Neural cell (in vitro differentiated cells): ENCODE data around the gene IGF1R. TPM values are rescaled to one million over a fixed set of nuclear protein-coding genes. Genes with fewer than 3 reads are reported as not detected.

ENCODE experiments used
- H2AFZ ChIP-seq: fragments of 200-600, 300-800 bp; sonication (generic), shearing (Covaris generic); 2 replicates; pipeline ENCODE4 v1.6.0; 2014; ENCODE audit warnings: low read depth, mild to moderate bottlenecking, antibody characterized with exemption, low read length, moderate library complexity
- H3F3A ChIP-seq: fragments of 200-600 bp; shearing (Covaris generic); 2 replicates; pipeline ENCODE4 v1.6.1; 2016; ENCODE audit warnings: mild to moderate bottlenecking, moderate library complexity, mixed read lengths, antibody characterized with exemption, low read length; ENCODE audit not compliant: insufficient read depth, poor library complexity, severe bottlenecking
- H3K27ac ChIP-seq: fragments of 200-600, 300-800 bp; sonication (generic), shearing (Covaris generic); 2 replicates; pipeline ENCODE4 v1.5.1; 2014; ENCODE audit warnings: mild to moderate bottlenecking, low read length, moderate library complexity
- H3K27me3 ChIP-seq: fragments of 300-800, 200-600 bp; sonication (generic), shearing (Covaris generic); 2 replicates; pipeline ENCODE4 v1.6.0; 2014; ENCODE audit warnings: mild to moderate bottlenecking, low read depth, low read length, moderate library complexity; ENCODE audit not compliant: insufficient read depth
- H3K36me3 ChIP-seq: fragments of 300-800, 200-600 bp; sonication (generic), shearing (Covaris generic); 2 replicates; pipeline ENCODE4 v1.5.1; 2014; ENCODE audit warnings: mild to moderate bottlenecking, antibody characterized with exemption, low read length, moderate library complexity; ENCODE audit not compliant: insufficient read depth
- H3K4me2 ChIP-seq: fragments of 300-800, 200-600 bp; sonication (generic), shearing (Covaris generic); 2 replicates; pipeline ENCODE4 v1.6.0; 2014; ENCODE audit warnings: mild to moderate bottlenecking, low read length
- H3K4me3 ChIP-seq: fragments of 300-800, 200-600 bp; sonication (generic), shearing (Covaris generic); 2 replicates; pipeline ENCODE4 v1.5.1; 2014; ENCODE audit warnings: mild to moderate bottlenecking, low read length, moderate library complexity
- H3K79me2 ChIP-seq: fragments of 200-600 bp; shearing (Covaris generic); replicated peaks from 2 replicates; pipeline ENCODE4 v1.6.0; 2014; ENCODE audit warnings: mild to moderate bottlenecking, low read length, moderate library complexity; ENCODE audit not compliant: insufficient read depth
- H3K9ac ChIP-seq: fragments of 300-800, 200-600 bp; sonication (generic), shearing (Covaris generic); 2 replicates; pipeline ENCODE4 v1.6.1; 2016; ENCODE audit warnings: mild to moderate bottlenecking, low read length, mixed read lengths
- H3K9me2 ChIP-seq: fragments of 200-600 bp; shearing (Covaris generic); 2 replicates; pipeline ENCODE4 v1.6.1; 2016; ENCODE audit warnings: mild to moderate bottlenecking, low read length, mixed read lengths; ENCODE audit not compliant: insufficient read depth
- H3K9me3 ChIP-seq: fragments of 200-600, 300-800 bp; sonication (generic), shearing (Covaris generic); 2 replicates; pipeline ENCODE4 v1.6.1; 2016; ENCODE audit warnings: mild to moderate bottlenecking, mixed run types, low read length, moderate library complexity, mixed read lengths
- H4K20me1 ChIP-seq: fragments of 200-600 bp; shearing (Covaris generic); 2 replicates; pipeline ENCODE4 v1.6.1; 2016; ENCODE audit warnings: mild to moderate bottlenecking, mixed run types; ENCODE audit not compliant: insufficient read depth
- EP300 ChIP-seq: fragments of 450-650 bp; conservative IDR thresholded peaks from 2 replicates; pipeline ENCODE4 v1.6.1; 2014; ENCODE audit warnings: antibody characterized with exemption, mild to moderate bottlenecking, moderate library complexity; ENCODE audit not compliant: poor library complexity, severe bottlenecking
- EZH2 ChIP-seq: fragments of 200-600, 300-800 bp; shearing (Covaris generic), sonication (generic); IDR thresholded peaks from 2 replicates; pipeline ENCODE4 v1.6.1; 2014; ENCODE audit warnings: antibody characterized with exemption, low read length, borderline replicate concordance, mild to moderate bottlenecking; ENCODE audit not compliant: insufficient read depth, poor library complexity, severe bottlenecking
- MXI1 ChIP-seq: fragments of 450-650 bp; conservative IDR thresholded peaks from 2 replicates; pipeline ENCODE4 v1.6.1; 2014; ENCODE audit warnings: antibody characterized with exemption, mild to moderate bottlenecking; ENCODE audit not compliant: poor library complexity, severe bottlenecking
- POLR2AphosphoS5 ChIP-seq: IDR thresholded peaks from 2 replicates; pipeline ENCODE4 v1.6.1; 2012
- RAD21 ChIP-seq: fragments of 450-650 bp; conservative IDR thresholded peaks from 2 replicates; pipeline ENCODE4 v1.6.1; 2014; ENCODE audit warnings: antibody characterized with exemption, mild to moderate bottlenecking, moderate library complexity
- SMC3 ChIP-seq: fragments of 450-650 bp; conservative IDR thresholded peaks from 2 replicates; pipeline ENCODE4 v1.6.1; 2014; ENCODE audit warnings: antibody characterized with exemption, mild to moderate bottlenecking, moderate library complexity; ENCODE audit not compliant: poor library complexity
- TAF1 ChIP-seq: IDR thresholded peaks from 2 replicates; pipeline ENCODE4 v1.6.1; 2012; ENCODE audit warnings: low read depth
- polyA plus RNA-seq: library from polyadenylated mRNA; depleted of rRNA; stranded (reverse); fragments of >200 nt; gene quantifications from 2 replicates; pipeline ENCODE4 v1.2.3, GENCODE V29; 2014
- TF ChIP-seq, protein P1 (sequence below): IDR thresholded peaks from 2 replicates; pipeline ENCODE4 v1.6.1; 2012; ENCODE audit warnings: borderline replicate concordance
- TF ChIP-seq, protein P2 (sequence below): fragments of 450-650 bp; IDR thresholded peaks from 2 replicates; pipeline ENCODE4 v1.5.1; 2014; ENCODE audit warnings: antibody characterized with exemption, mild to moderate bottlenecking, moderate library complexity; ENCODE audit not compliant: poor library complexity, severe bottlenecking

Gene IGF1R
- polyA plus RNA-seq, 1 donor from 2014 or later, result 10.9 TPM

DNA sequence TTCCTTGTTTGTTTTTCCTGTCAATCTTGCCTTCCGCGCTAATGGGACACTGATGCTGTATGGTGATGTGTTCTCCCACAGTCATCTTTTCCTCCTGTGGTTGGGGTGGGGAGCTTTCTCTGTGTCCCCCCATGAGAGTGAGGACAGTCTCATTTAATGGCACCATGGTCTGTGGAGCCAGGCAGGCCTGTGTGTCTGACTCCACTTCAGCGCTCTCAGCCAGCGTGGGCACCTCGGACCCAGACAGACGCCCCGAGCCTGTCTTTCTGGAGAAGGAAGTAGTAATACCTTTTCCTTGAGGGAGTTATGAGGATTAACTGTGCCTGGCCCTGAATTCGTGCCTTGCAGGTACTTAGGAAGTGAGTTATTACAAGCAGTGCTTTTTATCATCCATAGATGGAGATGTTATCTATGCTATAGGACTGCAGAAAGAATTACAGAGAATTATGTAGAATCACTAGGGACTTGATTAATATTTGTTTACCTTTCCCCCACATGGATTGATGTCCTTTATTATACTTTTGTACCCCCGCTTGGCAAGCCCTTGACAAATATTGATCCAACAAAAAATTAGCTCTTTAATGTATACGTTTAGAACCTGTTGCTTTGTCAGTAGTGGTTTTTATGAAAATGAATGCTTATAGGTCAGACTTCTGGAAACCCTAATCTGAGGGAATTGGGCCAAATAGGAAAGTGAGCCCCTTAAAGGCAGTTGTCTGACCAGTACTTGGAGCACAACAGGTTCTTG, 206.9 kb downstream of the IGF1R start:
- Histone ChIP-seq H3K4me3 (no peak overlapping the region), H3F3A (no peaks in the 10 kb centered on the region), H3K9me2 (no peaks in the 10 kb centered on the region), H3K36me3 (no peaks in the 10 kb centered on the region), H3K9me3 (no peaks in the 10 kb centered on the region), H3K9ac (no peak overlapping the region), H4K20me1 (peaks cover 4% of the 10 kb centered on the region), H2AFZ (no peak overlapping the region), H3K79me2 (peaks cover 57% of the 10 kb centered on the region), H3K4me2 (no peak overlapping the region), H3K27me3 (no peaks in the 10 kb centered on the region), H3K27ac (no peak overlapping the region)
- TF ChIP-seq RAD21 (no peak), MXI1 (no peak)
- TF ChIP-seq, protein P1, sequence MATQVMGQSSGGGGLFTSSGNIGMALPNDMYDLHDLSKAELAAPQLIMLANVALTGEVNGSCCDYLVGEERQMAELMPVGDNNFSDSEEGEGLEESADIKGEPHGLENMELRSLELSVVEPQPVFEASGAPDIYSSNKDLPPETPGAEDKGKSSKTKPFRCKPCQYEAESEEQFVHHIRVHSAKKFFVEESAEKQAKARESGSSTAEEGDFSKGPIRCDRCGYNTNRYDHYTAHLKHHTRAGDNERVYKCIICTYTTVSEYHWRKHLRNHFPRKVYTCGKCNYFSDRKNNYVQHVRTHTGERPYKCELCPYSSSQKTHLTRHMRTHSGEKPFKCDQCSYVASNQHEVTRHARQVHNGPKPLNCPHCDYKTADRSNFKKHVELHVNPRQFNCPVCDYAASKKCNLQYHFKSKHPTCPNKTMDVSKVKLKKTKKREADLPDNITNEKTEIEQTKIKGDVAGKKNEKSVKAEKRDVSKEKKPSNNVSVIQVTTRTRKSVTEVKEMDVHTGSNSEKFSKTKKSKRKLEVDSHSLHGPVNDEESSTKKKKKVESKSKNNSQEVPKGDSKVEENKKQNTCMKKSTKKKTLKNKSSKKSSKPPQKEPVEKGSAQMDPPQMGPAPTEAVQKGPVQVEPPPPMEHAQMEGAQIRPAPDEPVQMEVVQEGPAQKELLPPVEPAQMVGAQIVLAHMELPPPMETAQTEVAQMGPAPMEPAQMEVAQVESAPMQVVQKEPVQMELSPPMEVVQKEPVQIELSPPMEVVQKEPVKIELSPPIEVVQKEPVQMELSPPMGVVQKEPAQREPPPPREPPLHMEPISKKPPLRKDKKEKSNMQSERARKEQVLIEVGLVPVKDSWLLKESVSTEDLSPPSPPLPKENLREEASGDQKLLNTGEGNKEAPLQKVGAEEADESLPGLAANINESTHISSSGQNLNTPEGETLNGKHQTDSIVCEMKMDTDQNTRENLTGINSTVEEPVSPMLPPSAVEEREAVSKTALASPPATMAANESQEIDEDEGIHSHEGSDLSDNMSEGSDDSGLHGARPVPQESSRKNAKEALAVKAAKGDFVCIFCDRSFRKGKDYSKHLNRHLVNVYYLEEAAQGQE, result no peak
- TF ChIP-seq, protein P2, sequence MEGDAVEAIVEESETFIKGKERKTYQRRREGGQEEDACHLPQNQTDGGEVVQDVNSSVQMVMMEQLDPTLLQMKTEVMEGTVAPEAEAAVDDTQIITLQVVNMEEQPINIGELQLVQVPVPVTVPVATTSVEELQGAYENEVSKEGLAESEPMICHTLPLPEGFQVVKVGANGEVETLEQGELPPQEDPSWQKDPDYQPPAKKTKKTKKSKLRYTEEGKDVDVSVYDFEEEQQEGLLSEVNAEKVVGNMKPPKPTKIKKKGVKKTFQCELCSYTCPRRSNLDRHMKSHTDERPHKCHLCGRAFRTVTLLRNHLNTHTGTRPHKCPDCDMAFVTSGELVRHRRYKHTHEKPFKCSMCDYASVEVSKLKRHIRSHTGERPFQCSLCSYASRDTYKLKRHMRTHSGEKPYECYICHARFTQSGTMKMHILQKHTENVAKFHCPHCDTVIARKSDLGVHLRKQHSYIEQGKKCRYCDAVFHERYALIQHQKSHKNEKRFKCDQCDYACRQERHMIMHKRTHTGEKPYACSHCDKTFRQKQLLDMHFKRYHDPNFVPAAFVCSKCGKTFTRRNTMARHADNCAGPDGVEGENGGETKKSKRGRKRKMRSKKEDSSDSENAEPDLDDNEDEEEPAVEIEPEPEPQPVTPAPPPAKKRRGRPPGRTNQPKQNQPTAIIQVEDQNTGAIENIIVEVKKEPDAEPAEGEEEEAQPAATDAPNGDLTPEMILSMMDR, result peak; percentile 26

DNA sequence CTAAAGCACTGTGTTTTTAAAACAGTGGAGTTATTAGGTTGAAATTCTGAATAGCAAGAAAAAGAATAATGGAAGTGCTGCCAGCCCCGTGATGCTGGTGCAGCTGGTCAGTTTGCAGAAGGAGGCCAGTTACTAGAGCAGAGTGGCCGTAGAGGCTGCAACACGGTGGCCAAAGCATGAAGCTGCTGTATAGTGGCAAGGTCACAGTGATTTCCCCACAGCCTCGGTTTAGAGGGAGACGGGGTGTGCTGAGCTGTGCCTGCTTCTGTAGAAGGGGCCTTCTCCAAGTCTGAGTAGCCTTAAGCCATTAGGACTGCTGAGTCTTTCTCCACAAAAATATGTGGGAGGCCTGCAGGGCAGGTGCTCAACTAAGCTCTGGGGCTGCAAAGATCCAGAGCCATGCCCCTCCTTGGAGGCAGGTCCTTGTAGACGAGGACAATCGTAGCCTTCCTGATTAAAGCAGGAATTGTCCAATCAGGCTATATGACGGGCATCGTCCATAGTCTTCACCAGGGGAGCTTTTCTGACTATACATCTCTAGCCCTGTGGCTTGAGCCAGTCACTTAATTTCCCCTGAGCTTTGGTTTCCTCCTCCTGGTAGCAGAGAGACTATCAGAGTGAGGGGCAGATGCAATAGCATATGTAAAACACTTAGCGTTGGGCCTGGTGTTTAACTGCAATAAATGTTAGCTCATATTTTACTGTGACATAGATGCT, 207.6 kb downstream of the IGF1R start:
- no peak overlapping the region for H3K4me3 ChIP-seq
- no peak overlapping the region for H3K4me2 ChIP-seq
- no peaks in the 10 kb centered on the region for H3K9me2 ChIP-seq
- H3K27ac ChIP-seq, result no peak overlapping the region
- H3K27me3 ChIP-seq, result no peaks in the 10 kb centered on the region
- no peaks in the 10 kb centered on the region for H3K9me3 ChIP-seq
- no peaks in the 10 kb centered on the region for H3F3A ChIP-seq
- no peak overlapping the region for H2AFZ ChIP-seq
- no peak overlapping the region for H3K9ac ChIP-seq
- peaks cover 4% of the 10 kb centered on the region for H4K20me1 ChIP-seq
- no peak for TF ChIP-seq POLR2AphosphoS5
- TF ChIP-seq TAF1, result no peak
- TF ChIP-seq EP300, result no peak
- TF ChIP-seq, protein P1, result no peak
- TF ChIP-seq RAD21, result no peak
- TF ChIP-seq MXI1, result no peak
- no peak for TF ChIP-seq EZH2
- TF ChIP-seq SMC3, result no peak
- H3K36me3 ChIP-seq, result no peaks in the 10 kb centered on the region
- H3K79me2 ChIP-seq, result peaks cover 61% of the 10 kb centered on the region
